ENCODE measurements around the gene GIMAP5. TPM values are rescaled to one million over a fixed set of nuclear protein-coding genes. Genes with fewer than 3 reads are reported as not detected.

GIMAP5 gene
- polyA plus RNA-seq, 4 donors, result 4.7 to 5.7 (median 5.3) TPM

GRCh38 chr7:150734254-150734653 is 3.0 kb upstream of the GIMAP5 start:
- DNase-seq (ENCODE audit: low read depth in 4 of 4, low spot score in 3 of 4), result no peak

DNA sequence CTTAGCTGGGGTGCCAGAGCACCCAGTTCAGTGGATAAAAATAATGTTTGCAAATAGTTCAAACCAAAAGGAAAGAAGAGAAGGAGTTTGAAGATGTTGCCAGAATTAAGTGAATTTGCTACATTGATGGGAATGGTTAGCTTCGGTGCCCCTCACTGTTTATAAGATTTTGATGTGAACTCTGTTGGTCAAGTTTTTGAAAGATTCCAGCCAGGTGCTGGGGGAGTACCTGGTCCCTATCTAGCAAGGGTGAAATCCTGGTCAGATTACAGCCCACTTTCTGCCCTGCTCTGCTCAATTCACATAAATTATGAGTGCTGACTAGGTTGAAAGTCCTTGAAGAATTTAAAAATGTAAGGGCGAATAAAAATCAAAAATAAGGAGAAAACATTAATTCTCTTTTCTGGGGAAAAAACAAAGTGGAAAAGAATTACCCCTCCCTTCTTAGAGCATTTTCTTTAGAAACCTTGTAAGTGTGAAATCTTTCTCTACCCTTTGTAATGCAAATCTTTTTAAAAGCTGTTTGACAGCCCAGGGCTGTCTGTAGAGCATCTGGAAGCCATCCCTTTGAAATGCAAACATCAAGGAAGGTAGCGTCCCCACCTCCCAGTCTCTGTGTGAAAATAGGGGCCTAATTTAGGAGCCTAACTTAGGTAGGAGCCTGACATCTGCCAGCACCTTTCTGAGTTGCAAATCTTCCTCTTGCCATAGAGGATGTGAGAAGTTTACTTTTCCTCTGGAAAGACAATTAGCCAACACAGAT is 1.4 kb upstream of the GIMAP5 start:
- no peak for DNase-seq (ENCODE audit: low read depth in 4 of 4, low spot score in 3 of 4)

GRCh38 chr7:150736864-150737263 is 354 bp upstream of the GIMAP5 start:
- no peak for DNase-seq (ENCODE audit: low read depth in 4 of 4, low spot score in 3 of 4)

DNA sequence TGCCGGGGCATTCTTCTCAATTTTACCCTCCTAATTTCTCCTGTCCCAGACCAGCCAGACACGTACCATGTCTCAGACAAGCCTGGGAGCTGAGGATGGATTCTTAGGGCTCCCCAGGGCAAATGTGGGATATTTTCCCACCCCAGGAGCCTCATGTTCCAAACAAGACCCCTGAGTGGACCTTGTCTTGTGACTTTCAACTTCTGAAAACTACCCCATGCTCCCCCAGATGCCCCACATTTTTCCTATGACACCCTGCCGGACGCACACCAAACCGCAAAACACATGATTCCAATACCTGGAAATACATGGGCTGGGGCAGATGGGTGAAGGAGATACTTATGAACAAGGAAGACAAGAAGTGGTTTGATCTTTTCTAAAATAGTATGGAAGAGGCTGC is 874 bp downstream of the GIMAP5 start:
- no peak for DNase-seq (ENCODE audit: low read depth in 4 of 4, low spot score in 3 of 4)

DNA sequence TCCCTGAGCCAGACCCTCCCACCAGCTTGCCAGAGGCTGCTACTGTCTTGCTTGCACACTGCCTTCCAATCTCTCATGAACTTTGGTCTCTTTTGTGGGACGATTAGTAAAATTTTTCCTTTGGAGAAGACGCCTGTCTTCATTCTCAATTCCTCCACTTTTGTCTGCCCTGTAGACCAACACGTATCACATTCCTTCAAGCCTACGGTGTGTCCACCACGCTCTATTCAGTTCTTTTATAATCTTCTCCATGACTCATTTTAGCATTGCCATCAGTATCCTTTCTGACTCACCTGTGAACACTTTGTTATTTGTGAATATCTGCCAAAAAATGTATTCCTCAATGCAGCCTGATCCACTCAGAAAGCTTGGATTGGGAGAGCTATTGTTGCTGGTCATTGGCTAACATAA is 1.4 kb downstream of the GIMAP5 start:
- no peak for DNase-seq (ENCODE audit: low read depth in 4 of 4, low spot score in 3 of 4)

DNA sequence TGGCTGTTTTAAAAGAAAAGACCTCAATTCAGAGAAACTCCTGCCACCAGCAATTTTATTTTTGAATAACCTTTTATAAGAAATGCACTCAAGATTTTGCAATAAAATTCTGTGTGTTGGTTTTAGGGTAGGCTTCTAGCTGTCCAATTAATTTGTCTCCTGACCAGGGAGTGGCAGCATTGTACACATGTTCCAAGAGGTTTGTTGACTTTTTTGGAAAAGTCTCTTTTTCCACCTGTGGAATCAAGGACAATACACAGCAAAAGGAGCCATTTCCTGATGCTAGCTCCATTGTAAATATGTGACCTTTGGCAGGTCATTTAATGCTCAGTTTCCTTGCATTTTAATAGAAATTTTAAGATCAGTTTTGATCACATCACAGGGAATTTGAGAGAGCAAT is 1.8 kb downstream of the GIMAP5 start:
- no peak for DNase-seq (ENCODE audit: low read depth in 4 of 4, low spot score in 3 of 4)

GRCh38 chr7:150740053-150740452 is 2.8 kb downstream of the GIMAP5 start:
- DNase-seq (ENCODE audit: low read depth in 4 of 4, low spot score in 3 of 4), result no peak

GRCh38 chr7:150742286-150742968 is 5.2 kb downstream of the GIMAP5 start:
- no peak for DNase-seq (ENCODE audit: low read depth in 4 of 4, low spot score in 3 of 4)

DNA sequence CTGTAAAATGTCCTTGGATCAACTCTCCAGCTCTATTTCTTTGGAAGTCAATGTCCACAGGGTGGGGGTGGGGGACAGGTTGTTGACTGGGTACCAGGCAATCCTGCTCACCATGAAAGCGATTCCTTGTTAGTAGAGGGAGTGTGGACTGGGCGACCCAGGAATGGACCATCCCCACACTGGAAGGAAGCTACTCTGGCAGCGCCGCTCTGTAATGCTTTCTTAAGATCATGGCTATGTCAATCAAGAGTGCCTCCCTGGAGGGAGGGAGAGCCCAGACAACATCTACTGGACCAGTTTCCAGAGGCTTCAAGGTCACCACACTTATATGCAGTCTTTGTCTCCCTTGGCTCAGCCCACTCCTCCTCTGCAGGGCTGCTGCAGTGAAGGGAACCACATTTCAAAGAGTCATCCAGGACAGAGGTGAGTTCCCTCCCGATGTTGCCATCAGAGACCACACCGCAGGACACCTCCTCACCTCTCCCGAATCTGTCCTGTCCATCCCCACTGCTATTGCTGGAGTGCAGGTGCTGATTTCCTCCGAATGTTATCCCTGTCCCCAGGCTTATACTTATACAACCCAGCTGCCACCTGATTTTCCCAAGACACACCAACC is 6.9 kb downstream of the GIMAP5 start:
- no peak for DNase-seq (ENCODE audit: low read depth in 4 of 4, low spot score in 3 of 4)

- no peak for DNase-seq (ENCODE audit: low read depth in 4 of 4, low spot score in 3 of 4)
These were observed 7.9 kb downstream of the GIMAP5 start for GRCh38 chr7:150745086-150745485.

- DNase-seq (ENCODE audit: low read depth in 4 of 4, low spot score in 3 of 4), result no peak
These were observed 8.7 kb downstream of the GIMAP5 start for GRCh38 chr7:150745876-150746275.

DNA sequence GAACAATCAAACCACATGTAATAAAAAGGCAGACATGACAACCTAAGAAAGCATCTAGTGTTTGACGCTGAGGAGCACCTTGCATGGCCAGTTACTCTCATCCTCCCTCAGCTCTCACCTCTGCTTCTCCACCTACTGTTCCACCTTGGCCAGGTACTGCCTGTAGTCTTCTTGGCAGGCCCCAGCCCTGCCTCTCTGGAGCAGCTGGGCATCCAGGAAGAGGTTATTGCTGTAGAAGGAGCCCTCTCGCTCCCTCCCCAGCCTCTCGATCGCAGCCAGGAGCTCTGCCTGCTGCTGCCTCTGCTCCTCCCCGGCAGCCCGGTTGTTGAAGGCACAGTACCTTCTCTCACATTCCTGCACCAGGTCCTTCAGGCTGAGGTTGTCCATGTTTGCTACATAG is 9.7 kb downstream of the GIMAP5 start:
- DNase-seq (ENCODE audit: low read depth in 4 of 4, low spot score in 3 of 4), result no peak

DNA sequence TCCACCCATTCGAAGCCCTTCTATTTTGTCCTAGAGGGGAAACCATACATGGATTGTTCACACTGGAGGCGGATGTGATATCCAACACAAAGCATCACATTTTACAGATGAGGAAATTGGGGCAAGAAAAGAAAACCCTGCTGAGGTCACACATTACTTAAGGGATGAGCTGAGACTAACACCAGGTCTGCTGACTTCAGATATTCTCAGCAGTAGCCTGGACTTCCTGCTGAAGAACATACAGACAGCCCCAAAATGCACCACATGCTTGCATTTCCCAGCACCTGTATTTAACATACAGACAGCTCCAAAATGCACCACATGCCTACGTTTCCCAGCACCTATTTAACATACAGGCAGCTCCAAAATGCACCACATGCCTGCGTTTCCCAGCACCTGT is 11.2 kb downstream of the GIMAP5 start:
- DNase-seq (ENCODE audit: low read depth in 4 of 4, low spot score in 3 of 4), result no peak

GRCh38 chr7:150751702-150752101 is 14.5 kb downstream of the GIMAP5 start:
- no peak for DNase-seq (ENCODE audit: low read depth in 4 of 4, low spot score in 3 of 4)

DNA sequence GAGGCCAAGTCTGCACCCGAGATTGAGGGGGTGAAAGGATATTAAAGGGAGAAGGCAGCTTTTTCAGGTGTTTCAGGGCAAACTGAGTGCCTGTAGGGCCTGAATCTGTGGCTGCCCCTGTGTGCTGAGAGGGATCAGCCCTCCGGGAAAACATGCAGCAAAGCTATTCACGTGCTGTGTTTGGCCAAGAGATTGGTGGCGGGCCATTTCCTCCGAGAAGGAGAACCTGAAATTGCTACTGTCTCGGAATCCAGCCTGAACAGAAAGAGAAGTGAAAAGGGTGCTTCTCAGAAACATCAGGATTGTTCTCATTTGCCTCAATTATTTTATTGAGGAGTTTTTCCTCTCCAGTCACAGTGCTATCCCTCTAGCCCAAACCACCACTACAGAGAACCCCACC is 16.0 kb downstream of the GIMAP5 start:
- no peak for DNase-seq (ENCODE audit: low read depth in 4 of 4, low spot score in 3 of 4)

- no peak for DNase-seq (ENCODE audit: low read depth in 4 of 4, low spot score in 3 of 4)
These were observed 16.8 kb downstream of the GIMAP5 start for GRCh38 chr7:150753826-150754603.

DNA sequence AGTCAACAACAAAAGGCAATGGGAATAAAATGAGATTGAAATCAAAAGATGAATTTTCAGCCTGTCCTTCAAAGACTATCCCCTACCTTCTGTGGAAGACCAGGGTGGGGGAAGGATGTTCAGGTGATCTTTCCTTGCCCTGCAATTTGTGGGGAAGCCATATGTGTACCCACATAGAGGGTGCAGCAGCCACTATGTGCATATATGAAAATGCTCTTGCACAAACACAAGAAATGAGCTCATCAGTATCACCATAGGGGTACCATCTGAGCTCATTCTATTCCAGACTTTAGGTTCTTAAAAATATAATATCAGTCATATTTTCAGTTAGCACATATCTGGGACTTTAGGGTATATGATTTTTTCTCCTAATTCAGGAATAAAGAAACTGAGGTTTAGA is 17.7 kb downstream of the GIMAP5 start:
- DNase-seq (ENCODE audit: low read depth in 4 of 4, low spot score in 3 of 4), result no peak

- DNase-seq (ENCODE audit: low read depth in 4 of 4, low spot score in 3 of 4), result no peak
These were observed 18.4 kb downstream of the GIMAP5 start for GRCh38 chr7:150755473-150756099.

DNA sequence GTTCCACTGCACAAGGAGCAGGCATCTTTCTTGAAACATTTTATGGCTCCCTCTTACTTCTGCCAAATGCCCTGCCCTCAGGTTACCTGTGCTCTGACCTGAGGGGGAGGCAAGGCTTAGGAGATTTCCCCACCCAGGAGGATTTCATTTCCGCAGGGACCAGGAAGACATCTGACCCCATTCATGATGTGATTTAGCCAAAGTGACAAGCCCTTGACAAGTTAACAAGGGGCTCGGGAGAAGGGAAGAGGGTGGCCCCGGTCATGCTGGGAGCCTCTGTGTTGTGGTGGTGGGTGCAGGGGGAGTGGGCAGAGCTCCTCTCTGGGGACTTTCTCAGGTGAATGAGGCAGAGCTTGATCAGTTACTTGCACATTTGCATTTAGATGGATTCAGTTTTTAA is 18.9 kb downstream of the GIMAP5 start:
- DNase-seq (ENCODE audit: low read depth in 4 of 4, low spot score in 3 of 4), result no peak

DNA sequence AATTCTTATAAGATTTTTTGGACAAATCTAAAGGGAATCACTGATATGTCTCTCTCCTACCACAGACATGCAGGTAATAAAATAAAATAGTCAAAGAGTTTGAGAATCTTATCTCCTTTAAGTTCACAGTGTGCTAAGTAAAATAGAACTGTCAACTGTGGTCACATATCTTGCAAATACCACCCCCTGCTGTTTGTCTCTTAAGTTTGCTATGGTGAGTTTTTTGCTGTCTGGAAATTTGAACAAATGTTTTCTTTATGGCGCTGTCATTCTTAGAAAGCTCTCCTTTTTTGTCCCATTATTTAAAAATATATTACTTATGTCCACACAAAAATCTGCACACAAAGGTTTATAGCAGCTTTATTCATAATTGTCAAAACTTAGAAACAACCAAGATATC is 19.6 kb downstream of the GIMAP5 start:
- DNase-seq (ENCODE audit: low read depth in 4 of 4, low spot score in 3 of 4), result no peak

GRCh38 chr7:150759479-150759878 is 22.3 kb downstream of the GIMAP5 start:
- no peak for DNase-seq (ENCODE audit: low read depth in 4 of 4, low spot score in 3 of 4)

All from right renal pelvis (tissue), 4 donors.